ENCODE measurements around the gene PNMA6F.

DNA sequence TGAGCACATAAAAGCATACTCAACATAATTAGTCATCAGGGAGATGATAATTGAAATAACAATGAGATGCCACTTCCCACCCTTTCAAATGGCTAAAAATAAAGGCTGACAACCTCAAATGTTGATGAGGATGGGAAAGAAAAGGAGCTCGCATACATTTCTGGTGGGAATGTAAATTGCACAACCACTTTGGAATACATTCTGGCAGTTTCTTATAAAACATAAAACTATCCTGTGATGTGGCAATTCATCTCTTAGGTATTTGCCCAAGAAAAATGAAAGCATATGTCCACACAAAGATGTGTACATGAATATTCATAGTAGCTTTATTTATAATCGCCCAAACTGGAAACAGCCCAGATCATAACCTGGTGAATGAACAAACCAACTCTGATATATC lies 11.7 kb upstream of the PNMA6F start:
- TF ChIP-seq POLR2A (IDR thresholded peaks at IDR 0.05): no peak
- TF ChIP-seq, protein P1, sequence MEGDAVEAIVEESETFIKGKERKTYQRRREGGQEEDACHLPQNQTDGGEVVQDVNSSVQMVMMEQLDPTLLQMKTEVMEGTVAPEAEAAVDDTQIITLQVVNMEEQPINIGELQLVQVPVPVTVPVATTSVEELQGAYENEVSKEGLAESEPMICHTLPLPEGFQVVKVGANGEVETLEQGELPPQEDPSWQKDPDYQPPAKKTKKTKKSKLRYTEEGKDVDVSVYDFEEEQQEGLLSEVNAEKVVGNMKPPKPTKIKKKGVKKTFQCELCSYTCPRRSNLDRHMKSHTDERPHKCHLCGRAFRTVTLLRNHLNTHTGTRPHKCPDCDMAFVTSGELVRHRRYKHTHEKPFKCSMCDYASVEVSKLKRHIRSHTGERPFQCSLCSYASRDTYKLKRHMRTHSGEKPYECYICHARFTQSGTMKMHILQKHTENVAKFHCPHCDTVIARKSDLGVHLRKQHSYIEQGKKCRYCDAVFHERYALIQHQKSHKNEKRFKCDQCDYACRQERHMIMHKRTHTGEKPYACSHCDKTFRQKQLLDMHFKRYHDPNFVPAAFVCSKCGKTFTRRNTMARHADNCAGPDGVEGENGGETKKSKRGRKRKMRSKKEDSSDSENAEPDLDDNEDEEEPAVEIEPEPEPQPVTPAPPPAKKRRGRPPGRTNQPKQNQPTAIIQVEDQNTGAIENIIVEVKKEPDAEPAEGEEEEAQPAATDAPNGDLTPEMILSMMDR (IDR thresholded peaks at IDR 0.05): no peak
- TF ChIP-seq POLR2AphosphoS5 (IDR thresholded peaks at IDR 0.05): no peak
- TF ChIP-seq EP300 (IDR thresholded peaks at IDR 0.05): no peak

Measured in upper lobe of left lung (tissue), 4 donors.